ENCODE data around the gene RAB25. TPM values are rescaled to one million over a fixed set of nuclear protein-coding genes. Genes with fewer than 3 reads are reported as not detected.

Gene RAB25
- polyA plus RNA-seq, 2 donors = 470 to 576 TPM

DNA sequence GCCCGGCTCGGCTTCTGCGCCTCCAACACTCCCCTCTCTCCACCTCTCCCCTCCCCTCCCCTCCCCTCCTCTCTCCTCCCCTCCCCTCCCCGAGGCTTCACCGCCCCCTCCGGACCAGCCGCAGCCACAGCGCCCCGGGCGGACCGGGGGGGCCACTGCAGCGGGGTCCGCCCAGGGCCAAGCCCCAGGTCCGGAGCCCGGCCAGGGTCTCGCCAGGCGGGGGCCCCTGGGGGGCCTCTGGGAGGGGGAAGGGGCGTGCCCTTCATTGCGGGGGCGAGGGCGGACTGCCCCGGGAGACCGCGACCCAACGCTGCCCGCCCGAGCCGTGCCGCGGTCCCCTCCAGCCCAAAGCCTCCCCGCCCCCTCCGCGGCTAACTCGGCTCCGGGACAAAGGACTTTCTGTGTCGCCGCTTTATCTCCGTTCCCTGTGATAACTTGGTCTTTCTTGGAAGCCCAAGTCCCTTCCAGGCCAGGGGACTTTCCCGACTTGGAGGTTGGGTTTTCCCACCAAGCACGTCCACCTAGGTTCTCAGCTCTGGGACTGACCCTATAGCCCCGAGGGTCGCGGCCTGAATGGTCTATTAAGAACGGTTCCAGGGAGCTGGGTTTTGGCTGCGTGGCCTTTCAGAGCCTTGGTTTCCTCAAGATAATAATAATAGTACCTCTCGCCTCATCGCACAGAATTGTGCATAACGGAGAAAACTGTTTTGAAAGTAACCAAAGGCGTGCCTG, 7.0 kb upstream of the RAB25 start, which contains the start of gene UBQLN4:
UBQLN4 (minus strand) TSS at position 31 of the 732 bp plus-strand sequence. CDS start 97 bp downstream, outside the sequence.
- 0 to 1% methylated on average over 32 to 42 of the region's 49 CpGs for WGBS, 2 donors

DNA sequence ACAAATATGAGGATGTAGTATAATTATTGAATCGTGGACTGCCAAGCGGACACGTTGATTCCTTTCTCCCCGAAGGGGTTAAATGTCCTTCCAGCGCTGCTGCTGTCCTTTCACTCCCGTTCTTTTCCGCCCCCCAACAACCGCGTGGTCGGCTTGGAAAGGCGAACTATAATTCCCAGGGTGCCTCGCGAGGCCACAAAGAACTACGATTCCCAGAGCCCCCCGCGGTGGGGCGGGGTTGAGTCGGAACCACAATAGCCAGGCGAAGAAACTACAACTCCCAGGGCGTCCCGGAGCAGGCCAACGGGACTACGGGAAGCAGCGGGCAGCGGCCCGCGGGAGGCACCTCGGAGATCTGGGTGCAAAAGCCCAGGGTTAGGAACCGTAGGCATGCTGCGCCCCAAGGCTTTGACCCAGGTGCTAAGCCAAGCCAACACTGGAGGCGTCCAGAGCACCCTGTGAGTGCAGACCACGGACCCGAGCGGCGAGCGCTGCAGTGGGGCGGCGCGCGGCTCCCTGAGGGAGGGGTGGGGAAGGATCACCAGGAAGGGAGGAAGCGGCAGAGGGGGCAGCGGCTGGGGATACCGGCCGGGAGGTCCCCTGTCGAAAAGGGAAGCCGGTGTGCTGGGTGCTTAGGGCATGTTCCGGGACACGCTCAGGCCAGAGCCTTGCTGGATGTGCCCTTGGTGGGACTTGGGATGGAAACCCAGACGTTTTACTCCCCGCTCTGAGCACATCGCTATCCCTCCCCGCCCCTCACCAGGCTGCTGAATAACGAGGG, 6.3 kb upstream of the RAB25 start, which contains the start of gene LAMTOR2:
LAMTOR2 (plus strand) TSS at position 283 of the 781 bp plus-strand sequence; CDS start at position 391, 108 bp downstream.
- WGBS, 2 donors = 0% methylated on average over 51 to 53 of the region's 53 CpGs
- Histone ChIP-seq H3K36me3 (ENCODE audit: control insufficient read depth in 2 of 2, insufficient read depth in 2 of 2, low read length in 1 of 2) (peaks cover 0 to 16% of the 10 kb centered on the region in 2 donors), H3K4me1 (ENCODE audit: control insufficient read depth in 2 of 2, insufficient read depth in 2 of 2, low read length in 1 of 2) (peaks cover 0 to 3% of the 10 kb centered on the region in 2 donors), H3K9me3 (ENCODE audit: control insufficient read depth in 2 of 2, insufficient read depth in 1 of 2, low read depth in 1 of 2, low read length in 1 of 2) (no peaks in the 10 kb centered on the region), H3K27ac (ENCODE audit: low read depth in 2 of 2, low read length in 1 of 2) (peak within 1 kb of the TSS; percentile 86 to 94), H3K27me3 (ENCODE audit: control insufficient read depth in 1 of 2, insufficient read depth in 2 of 2, low read length in 2 of 2) (no peaks in the 10 kb centered on the region), H3K4me3 (ENCODE audit: low read depth in 1 of 2, low read length in 2 of 2) (peak within 1 kb of the TSS; percentile 82 to 85)

More for the DNA sequence above, 7.0 kb upstream of the RAB25 start, which contains the start of gene UBQLN4:
- H3K4me1 ChIP-seq (ENCODE audit: control insufficient read depth in 2 of 2, insufficient read depth in 2 of 2, low read length in 1 of 2) = peaks cover 0 to 3% of the 10 kb centered on the region in 2 donors
- no peaks in the 10 kb centered on the region for H3K9me3 ChIP-seq (ENCODE audit: control insufficient read depth in 2 of 2, insufficient read depth in 1 of 2, low read depth in 1 of 2, low read length in 1 of 2)
- no peaks in the 10 kb centered on the region for H3K27me3 ChIP-seq (ENCODE audit: control insufficient read depth in 1 of 2, insufficient read depth in 2 of 2, low read length in 2 of 2)
- H3K27ac ChIP-seq (ENCODE audit: low read depth in 2 of 2, low read length in 1 of 2) = peak within 1 kb of the TSS; percentile 86 to 94
- peak within 1 kb of the TSS; percentile 82 to 85 for H3K4me3 ChIP-seq (ENCODE audit: low read depth in 1 of 2, low read length in 2 of 2)
- H3K36me3 ChIP-seq (ENCODE audit: control insufficient read depth in 2 of 2, insufficient read depth in 2 of 2, low read length in 1 of 2) = peaks cover 0 to 16% of the 10 kb centered on the region in 2 donors

GRCh38 chr1:156055281-156056048, 5.5 kb upstream of the RAB25 start:
- H3K4me1 ChIP-seq (ENCODE audit: control insufficient read depth in 2 of 2, insufficient read depth in 2 of 2, low read length in 1 of 2) = peaks cover 0 to 3% of the 10 kb centered on the region in 2 donors
- H3K9me3 ChIP-seq (ENCODE audit: control insufficient read depth in 2 of 2, insufficient read depth in 1 of 2, low read depth in 1 of 2, low read length in 1 of 2) = no peaks in the 10 kb centered on the region
- peaks cover 0 to 9% of the 10 kb centered on the region in 2 donors for H3K36me3 ChIP-seq (ENCODE audit: control insufficient read depth in 2 of 2, insufficient read depth in 2 of 2, low read length in 1 of 2)
- 22 to 23% methylated on average over 17 of the region's 17 CpGs for WGBS, 2 donors
- H3K4me3 ChIP-seq (ENCODE audit: low read depth in 1 of 2, low read length in 2 of 2) = peak overlapping the region; percentile 82 to 85
- peak overlapping the region; percentile 64 to 94 for H3K27ac ChIP-seq (ENCODE audit: low read depth in 2 of 2, low read length in 1 of 2)
- H3K27me3 ChIP-seq (ENCODE audit: control insufficient read depth in 1 of 2, insufficient read depth in 2 of 2, low read length in 2 of 2) = no peaks in the 10 kb centered on the region

GRCh38 chr1:156056326-156056849, 4.6 kb upstream of the RAB25 start:
- H3K4me1 ChIP-seq (ENCODE audit: control insufficient read depth in 2 of 2, insufficient read depth in 2 of 2, low read length in 1 of 2) = peaks cover 0 to 3% of the 10 kb centered on the region in 2 donors
- 86 to 92% methylated on average over 1 of the region's 1 CpG for WGBS, 2 donors
- no peak overlapping the region for H3K27ac ChIP-seq (ENCODE audit: low read depth in 2 of 2, low read length in 1 of 2)
- no peak overlapping the region for H3K4me3 ChIP-seq (ENCODE audit: low read depth in 1 of 2, low read length in 2 of 2)
- no peaks in the 10 kb centered on the region for H3K9me3 ChIP-seq (ENCODE audit: control insufficient read depth in 2 of 2, insufficient read depth in 1 of 2, low read depth in 1 of 2, low read length in 1 of 2)
- no peaks in the 10 kb centered on the region for H3K27me3 ChIP-seq (ENCODE audit: control insufficient read depth in 1 of 2, insufficient read depth in 2 of 2, low read length in 2 of 2)
- peaks cover 0 to 6% of the 10 kb centered on the region in 2 donors for H3K36me3 ChIP-seq (ENCODE audit: control insufficient read depth in 2 of 2, insufficient read depth in 2 of 2, low read length in 1 of 2)

DNA sequence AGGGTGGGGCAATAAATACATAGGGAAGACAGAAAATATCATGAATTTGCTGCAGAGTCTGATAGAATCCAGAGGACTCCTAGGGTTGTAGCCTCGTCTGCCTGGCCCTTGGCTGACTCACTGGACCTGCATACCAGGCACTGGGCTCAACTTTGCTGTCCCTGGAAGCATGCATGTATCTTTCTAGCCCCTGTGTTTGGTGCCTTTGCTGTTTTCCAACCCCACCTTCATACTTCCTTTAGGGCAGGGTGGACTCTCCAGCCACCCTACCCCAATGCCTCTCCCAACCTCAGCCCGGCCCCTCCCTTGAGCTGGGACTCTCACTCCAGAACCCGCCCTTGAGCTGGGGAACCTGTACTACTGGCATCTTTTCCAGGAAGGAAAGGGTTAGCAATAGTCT, 1.2 kb downstream of the RAB25 start:
- Histone ChIP-seq H3K27me3 (ENCODE audit: control insufficient read depth in 1 of 2, insufficient read depth in 2 of 2, low read length in 2 of 2) (no peaks in the 10 kb centered on the region), H3K4me3 (ENCODE audit: low read depth in 1 of 2, low read length in 2 of 2) (peak overlapping the region; percentile 58 to 81)

GRCh38 chr1:156063997-156064285, 3.0 kb downstream of the RAB25 start:
- H3K27ac ChIP-seq (ENCODE audit: low read depth in 2 of 2, low read length in 1 of 2) = peak overlapping the region; percentile 47 to 54
- peak overlapping the region in 1 of 2 donors; percentile 81 for H3K4me3 ChIP-seq (ENCODE audit: low read depth in 1 of 2, low read length in 2 of 2)
- no peaks in the 10 kb centered on the region for H3K9me3 ChIP-seq (ENCODE audit: control insufficient read depth in 2 of 2, insufficient read depth in 1 of 2, low read depth in 1 of 2, low read length in 1 of 2)
- peaks cover 0 to 18% of the 10 kb centered on the region in 2 donors for H3K36me3 ChIP-seq (ENCODE audit: control insufficient read depth in 2 of 2, insufficient read depth in 2 of 2, low read length in 1 of 2)
- H3K4me1 ChIP-seq (ENCODE audit: control insufficient read depth in 2 of 2, insufficient read depth in 2 of 2, low read length in 1 of 2) = peaks cover 0 to 2% of the 10 kb centered on the region in 2 donors
- WGBS, 2 donors = 61 to 62% methylated on average over 2 of the region's 2 CpGs
- H3K27me3 ChIP-seq (ENCODE audit: control insufficient read depth in 1 of 2, insufficient read depth in 2 of 2, low read length in 2 of 2) = no peaks in the 10 kb centered on the region

More for the DNA sequence above, 1.2 kb downstream of the RAB25 start:
- peaks cover 0 to 18% of the 10 kb centered on the region in 2 donors for H3K36me3 ChIP-seq (ENCODE audit: control insufficient read depth in 2 of 2, insufficient read depth in 2 of 2, low read length in 1 of 2)
- H3K4me1 ChIP-seq (ENCODE audit: control insufficient read depth in 2 of 2, insufficient read depth in 2 of 2, low read length in 1 of 2) = peaks cover 0 to 2% of the 10 kb centered on the region in 2 donors
- H3K9me3 ChIP-seq (ENCODE audit: control insufficient read depth in 2 of 2, insufficient read depth in 1 of 2, low read depth in 1 of 2, low read length in 1 of 2) = no peaks in the 10 kb centered on the region
- 53 to 54% methylated on average over 3 of the region's 3 CpGs for WGBS, 2 donors
- peak overlapping the region; percentile 89 to 96 for H3K27ac ChIP-seq (ENCODE audit: low read depth in 2 of 2, low read length in 1 of 2)

DNA sequence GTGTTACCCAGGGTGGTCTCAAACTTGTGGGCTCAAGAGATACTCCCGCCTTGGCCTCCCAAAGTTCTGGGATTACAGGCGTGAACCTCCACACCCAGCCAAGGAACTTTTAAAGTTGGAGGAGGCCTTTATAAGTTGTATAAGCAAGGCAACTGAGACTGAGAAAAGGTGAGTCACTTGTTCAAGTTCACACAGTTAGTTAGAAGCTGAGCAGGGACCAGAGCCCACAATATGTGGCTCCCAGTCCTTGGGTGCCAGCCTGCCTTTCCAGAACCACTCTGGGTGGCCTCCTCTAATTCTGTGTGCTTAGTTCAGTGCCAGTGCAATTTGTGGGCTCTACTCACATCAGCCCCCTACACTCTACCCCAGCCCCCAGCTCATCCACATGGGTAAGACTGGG, 3.7 kb downstream of the RAB25 start:
- WGBS, 2 donors = 86 to 95% methylated on average over 2 of the region's 2 CpGs

DNA sequence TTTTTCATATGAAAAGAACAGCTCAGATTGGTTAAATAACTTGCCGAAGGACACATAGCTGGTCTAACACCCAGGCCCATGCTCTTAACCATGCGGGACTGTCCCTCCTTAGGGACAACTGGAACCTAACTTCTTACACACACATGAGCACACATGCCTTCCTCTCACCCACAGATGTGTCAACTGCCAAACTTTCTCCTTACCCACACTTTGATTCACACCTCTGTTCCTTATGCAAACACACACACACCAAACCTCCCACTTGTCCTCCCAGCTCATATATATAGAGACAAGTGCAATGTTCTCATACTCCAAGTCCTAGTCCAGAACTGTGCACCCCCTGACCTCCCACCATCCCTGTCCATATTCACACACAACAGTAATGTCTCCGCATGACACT, 4.3 kb downstream of the RAB25 start:
- Histone ChIP-seq H3K4me1 (ENCODE audit: control insufficient read depth in 2 of 2, insufficient read depth in 2 of 2, low read length in 1 of 2) (peaks cover 0 to 2% of the 10 kb centered on the region in 2 donors), H3K36me3 (ENCODE audit: control insufficient read depth in 2 of 2, insufficient read depth in 2 of 2, low read length in 1 of 2) (peaks cover 0 to 26% of the 10 kb centered on the region in 2 donors), H3K4me3 (ENCODE audit: low read depth in 1 of 2, low read length in 2 of 2) (no peak overlapping the region), H3K27ac (ENCODE audit: low read depth in 2 of 2, low read length in 1 of 2) (no peak overlapping the region), H3K27me3 (ENCODE audit: control insufficient read depth in 1 of 2, insufficient read depth in 2 of 2, low read length in 2 of 2) (no peaks in the 10 kb centered on the region), H3K9me3 (ENCODE audit: control insufficient read depth in 2 of 2, insufficient read depth in 1 of 2, low read depth in 1 of 2, low read length in 1 of 2) (no peaks in the 10 kb centered on the region)
- WGBS, 2 donors = 84% methylated on average over 3 of the region's 3 CpGs

More for the DNA sequence above, 3.7 kb downstream of the RAB25 start:
- Histone ChIP-seq H3K4me3 (ENCODE audit: low read depth in 1 of 2, low read length in 2 of 2) (no peak overlapping the region), H3K27ac (ENCODE audit: low read depth in 2 of 2, low read length in 1 of 2) (peak overlapping the region in 1 of 2 donors; percentile 40), H3K27me3 (ENCODE audit: control insufficient read depth in 1 of 2, insufficient read depth in 2 of 2, low read length in 2 of 2) (no peaks in the 10 kb centered on the region), H3K9me3 (ENCODE audit: control insufficient read depth in 2 of 2, insufficient read depth in 1 of 2, low read depth in 1 of 2, low read length in 1 of 2) (no peaks in the 10 kb centered on the region), H3K4me1 (ENCODE audit: control insufficient read depth in 2 of 2, insufficient read depth in 2 of 2, low read length in 1 of 2) (peaks cover 0 to 2% of the 10 kb centered on the region in 2 donors), H3K36me3 (ENCODE audit: control insufficient read depth in 2 of 2, insufficient read depth in 2 of 2, low read length in 1 of 2) (peaks cover 0 to 20% of the 10 kb centered on the region in 2 donors)

- Histone ChIP-seq H3K27ac (ENCODE audit: low read depth in 2 of 2, low read length in 1 of 2) (no peak overlapping the region), H3K9me3 (ENCODE audit: control insufficient read depth in 2 of 2, insufficient read depth in 1 of 2, low read depth in 1 of 2, low read length in 1 of 2) (no peaks in the 10 kb centered on the region), H3K4me1 (ENCODE audit: control insufficient read depth in 2 of 2, insufficient read depth in 2 of 2, low read length in 1 of 2) (peaks cover 0 to 2% of the 10 kb centered on the region in 2 donors), H3K27me3 (ENCODE audit: control insufficient read depth in 1 of 2, insufficient read depth in 2 of 2, low read length in 2 of 2) (no peaks in the 10 kb centered on the region), H3K4me3 (ENCODE audit: low read depth in 1 of 2, low read length in 2 of 2) (no peak overlapping the region), H3K36me3 (ENCODE audit: control insufficient read depth in 2 of 2, insufficient read depth in 2 of 2, low read length in 1 of 2) (peaks cover 0 to 27% of the 10 kb centered on the region in 2 donors)
- WGBS, 2 donors = 76 to 82% methylated on average over 16 of the region's 16 CpGs
These were observed 4.9 kb downstream of the RAB25 start for GRCh38 chr1:156065871-156066270.

Data from esophagus (tissue), 2 donors.